ENCODE results near the gene SACM1L.

SACM1L gene

DNA sequence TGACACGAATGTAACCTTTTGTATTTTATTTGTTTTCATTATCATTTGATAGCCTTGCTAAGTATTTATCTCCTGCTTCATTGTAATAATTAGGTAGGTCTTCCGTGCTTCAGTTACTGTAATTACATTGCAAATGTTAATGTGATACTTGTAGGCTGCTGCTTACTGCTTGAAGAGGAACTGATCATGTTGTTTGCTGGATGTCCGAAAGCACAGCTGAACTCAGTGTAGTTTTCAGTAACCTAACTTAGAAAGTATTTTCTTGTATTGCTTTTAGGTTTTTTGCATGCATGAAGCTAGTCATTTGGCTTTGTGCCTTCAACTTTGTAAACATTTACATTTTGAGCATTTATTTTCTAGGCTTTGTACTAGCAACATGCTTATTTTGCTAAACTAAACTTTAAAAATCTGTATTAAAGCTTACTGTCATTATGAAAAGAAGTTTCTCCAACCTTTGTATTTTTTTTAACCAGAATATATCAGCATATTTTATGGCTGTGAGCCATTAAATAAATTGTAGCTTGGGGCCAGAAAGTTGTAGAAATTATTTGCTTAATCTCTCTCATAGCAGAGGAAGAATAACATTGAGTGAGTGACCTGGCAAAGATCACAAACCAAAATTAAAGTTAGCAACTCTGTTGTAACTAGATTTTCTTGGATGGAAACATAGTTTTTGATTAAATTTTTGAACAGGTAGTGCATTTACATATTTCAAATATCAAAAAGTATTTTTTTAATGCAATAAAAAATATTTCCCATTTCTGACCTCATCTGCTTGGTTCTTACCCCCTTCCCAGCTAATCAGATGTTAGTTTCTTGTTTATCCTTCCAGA is 30.7 kb downstream of the SACM1L start:
- H3K4me3 ChIP-seq (ENCODE audit: low read depth in 1 of 2, low read length in 1 of 2), result no peak overlapping the region
- peaks cover 15 to 16% of the 10 kb centered on the region in 2 experiments for H3K4me1 ChIP-seq (ENCODE audit: control insufficient read depth in 1 of 2, insufficient read depth in 1 of 2, low read depth in 1 of 2, low read length in 1 of 2)
- H3K27ac ChIP-seq, result no peak overlapping the region
- TF ChIP-seq, protein P1, sequence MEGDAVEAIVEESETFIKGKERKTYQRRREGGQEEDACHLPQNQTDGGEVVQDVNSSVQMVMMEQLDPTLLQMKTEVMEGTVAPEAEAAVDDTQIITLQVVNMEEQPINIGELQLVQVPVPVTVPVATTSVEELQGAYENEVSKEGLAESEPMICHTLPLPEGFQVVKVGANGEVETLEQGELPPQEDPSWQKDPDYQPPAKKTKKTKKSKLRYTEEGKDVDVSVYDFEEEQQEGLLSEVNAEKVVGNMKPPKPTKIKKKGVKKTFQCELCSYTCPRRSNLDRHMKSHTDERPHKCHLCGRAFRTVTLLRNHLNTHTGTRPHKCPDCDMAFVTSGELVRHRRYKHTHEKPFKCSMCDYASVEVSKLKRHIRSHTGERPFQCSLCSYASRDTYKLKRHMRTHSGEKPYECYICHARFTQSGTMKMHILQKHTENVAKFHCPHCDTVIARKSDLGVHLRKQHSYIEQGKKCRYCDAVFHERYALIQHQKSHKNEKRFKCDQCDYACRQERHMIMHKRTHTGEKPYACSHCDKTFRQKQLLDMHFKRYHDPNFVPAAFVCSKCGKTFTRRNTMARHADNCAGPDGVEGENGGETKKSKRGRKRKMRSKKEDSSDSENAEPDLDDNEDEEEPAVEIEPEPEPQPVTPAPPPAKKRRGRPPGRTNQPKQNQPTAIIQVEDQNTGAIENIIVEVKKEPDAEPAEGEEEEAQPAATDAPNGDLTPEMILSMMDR (IDR thresholded peaks at IDR 0.05), result no peak
- H3K9me3 ChIP-seq, result no peaks in the 10 kb centered on the region
- H3K36me3 ChIP-seq, result peaks cover 52% of the 10 kb centered on the region
- no peaks in the 10 kb centered on the region for H3K27me3 ChIP-seq

GRCh38 chr3:45724911-45725310 is 35.7 kb downstream of the SACM1L start:
- peaks cover 26 to 36% of the 10 kb centered on the region in 2 experiments for H3K4me1 ChIP-seq (ENCODE audit: control insufficient read depth in 1 of 2, insufficient read depth in 1 of 2, low read depth in 1 of 2, low read length in 1 of 2)
- TF ChIP-seq, protein P1 (IDR thresholded peaks at IDR 0.05), result no peak
- peaks cover 20% of the 10 kb centered on the region for H3K36me3 ChIP-seq
- no peaks in the 10 kb centered on the region for H3K27me3 ChIP-seq
- H3K4me3 ChIP-seq (ENCODE audit: low read depth in 1 of 2, low read length in 1 of 2), result no peak overlapping the region
- H3K9me3 ChIP-seq, result no peaks in the 10 kb centered on the region
- H3K27ac ChIP-seq, result peak overlapping the region; percentile 61

- no peaks in the 10 kb centered on the region for H3K27me3 ChIP-seq
- no peak overlapping the region for H3K4me3 ChIP-seq (ENCODE audit: low read depth in 1 of 2, low read length in 1 of 2)
- no peaks in the 10 kb centered on the region for H3K9me3 ChIP-seq
- H3K27ac ChIP-seq, result no peak overlapping the region
- TF ChIP-seq, protein P1 (IDR thresholded peaks at IDR 0.05), result no peak
- H3K36me3 ChIP-seq, result peaks cover 41% of the 10 kb centered on the region
- H3K4me1 ChIP-seq (ENCODE audit: control insufficient read depth in 1 of 2, insufficient read depth in 1 of 2, low read depth in 1 of 2, low read length in 1 of 2), result peaks cover 19 to 24% of the 10 kb centered on the region in 2 experiments
Measured at GRCh38 chr3:45729614-45730013, 40.4 kb downstream of the SACM1L start.

GRCh38 chr3:45730409-45731154 is 41.4 kb downstream of the SACM1L start:
- no peak overlapping the region for H3K27ac ChIP-seq
- H3K9me3 ChIP-seq, result no peaks in the 10 kb centered on the region
- peaks cover 10 to 14% of the 10 kb centered on the region in 2 experiments for H3K4me1 ChIP-seq (ENCODE audit: control insufficient read depth in 1 of 2, insufficient read depth in 1 of 2, low read depth in 1 of 2, low read length in 1 of 2)
- H3K4me3 ChIP-seq (ENCODE audit: low read depth in 1 of 2, low read length in 1 of 2), result no peak overlapping the region
- H3K27me3 ChIP-seq, result no peaks in the 10 kb centered on the region
- TF ChIP-seq, protein P1 (IDR thresholded peaks at IDR 0.05), result no peak
- peaks cover 50% of the 10 kb centered on the region for H3K36me3 ChIP-seq

DNA sequence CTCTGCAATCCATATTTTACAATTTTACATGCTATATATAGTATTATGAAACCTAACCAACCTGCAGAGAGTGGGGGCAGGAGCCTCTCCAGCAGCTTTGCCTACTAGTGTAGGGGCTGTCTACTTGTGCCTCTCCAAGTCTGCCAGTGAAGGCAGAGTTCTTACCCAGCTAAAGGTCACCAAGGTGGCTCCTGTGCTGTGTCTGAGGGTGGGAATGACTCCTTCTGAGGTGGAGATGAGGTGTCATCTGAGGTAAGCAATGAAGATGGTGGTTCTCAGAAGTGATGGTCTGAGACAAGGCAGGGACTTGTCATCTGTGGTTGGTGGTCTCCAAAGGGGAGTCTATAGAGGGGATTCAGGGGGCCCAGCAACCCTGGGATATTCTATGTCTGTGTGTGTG is 47.5 kb downstream of the SACM1L start:
- Histone ChIP-seq H3K27me3 (no peaks in the 10 kb centered on the region), H3K36me3 (peaks cover 96% of the 10 kb centered on the region), H3K27ac (no peak overlapping the region), H3K4me1 (ENCODE audit: control insufficient read depth in 1 of 2, insufficient read depth in 1 of 2, low read depth in 1 of 2, low read length in 1 of 2) (peaks cover 4 to 7% of the 10 kb centered on the region in 2 experiments), H3K9me3 (no peaks in the 10 kb centered on the region), H3K4me3 (ENCODE audit: low read depth in 1 of 2, low read length in 1 of 2) (no peak overlapping the region)
- TF ChIP-seq, protein P1 (IDR thresholded peaks at IDR 0.05), result no peak
